ENCODE results near the gene SPOCD1.

The SPOCD1 gene

DNA sequence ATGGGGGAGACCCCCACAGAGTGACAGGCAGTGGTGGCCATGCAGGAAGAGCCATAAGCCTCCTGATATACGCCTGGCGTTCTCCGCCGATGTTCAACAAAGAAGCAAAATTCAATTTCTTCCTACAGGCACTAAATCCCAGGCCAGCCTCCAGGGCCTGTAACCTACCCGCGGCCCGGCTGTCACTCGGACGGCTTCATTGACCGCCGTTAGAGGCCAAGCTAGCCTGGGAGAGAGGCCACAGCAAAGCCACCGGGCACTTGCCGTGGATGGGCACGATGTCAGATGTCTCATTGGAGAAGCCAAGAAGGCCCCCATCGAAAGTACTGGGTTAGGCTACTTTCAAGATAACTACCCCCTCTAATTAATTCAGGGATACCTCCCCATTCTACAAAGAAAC, 61.4 kb downstream of the SPOCD1 start:
- DNase-seq = no peak

DNA sequence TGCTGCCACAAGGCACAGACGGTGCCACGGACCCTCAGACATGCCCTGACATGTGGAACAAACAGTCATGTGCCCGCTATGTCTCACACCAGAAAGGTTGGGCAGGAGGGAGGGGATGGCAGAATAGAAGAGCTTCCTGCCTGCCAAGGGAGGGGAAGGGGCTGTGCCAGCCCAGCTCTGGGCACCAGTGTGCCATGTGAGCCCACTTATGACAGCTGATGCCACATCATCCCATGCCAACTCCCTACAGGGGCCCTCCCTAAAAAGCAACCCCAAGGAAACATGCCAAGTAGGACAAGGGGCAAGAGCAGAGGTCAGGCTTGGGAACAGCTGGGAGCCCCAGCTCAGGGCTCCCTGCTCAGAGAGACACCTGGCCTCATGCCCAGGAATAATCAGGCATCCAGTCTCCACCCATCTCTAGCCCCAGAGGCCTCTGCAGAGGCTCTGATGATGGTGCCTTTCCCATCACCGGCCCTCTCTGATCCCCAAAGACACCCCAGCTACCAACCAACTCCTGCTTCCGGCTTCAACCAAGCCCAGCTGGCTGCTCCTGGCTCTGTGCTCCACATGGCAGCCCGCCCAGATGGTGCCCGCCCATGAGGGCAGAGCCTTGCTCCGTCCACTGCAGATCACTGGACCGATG, 62.0 kb downstream of the SPOCD1 start:
- DNase-seq = no peak

DNA sequence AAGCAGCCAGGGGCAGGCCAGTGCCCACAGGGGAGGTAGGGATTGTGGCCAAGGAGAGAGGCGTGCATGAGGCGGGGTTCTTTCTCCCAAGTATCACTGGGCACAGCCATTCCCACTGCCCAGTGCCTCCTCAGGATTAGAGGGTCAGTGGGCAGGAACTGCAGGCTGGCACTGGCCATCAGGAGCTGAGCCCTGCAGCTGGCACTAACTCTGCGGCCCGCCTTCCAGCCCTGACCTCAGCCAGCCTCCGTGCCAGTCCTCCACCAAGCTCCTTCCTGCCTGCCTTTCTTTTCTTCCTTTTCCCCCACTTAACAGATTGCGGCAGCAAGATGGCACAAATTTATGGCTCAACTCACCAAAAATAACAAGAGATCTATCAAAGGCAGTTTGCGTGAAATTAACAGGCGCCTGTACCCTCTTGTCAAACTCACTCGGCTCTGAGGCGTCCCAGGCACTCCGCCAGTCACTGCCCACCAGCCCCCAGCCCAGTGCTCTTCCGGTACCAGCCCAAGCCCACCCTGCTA, 62.8 kb downstream of the SPOCD1 start:
- no peak for DNase-seq

DNA sequence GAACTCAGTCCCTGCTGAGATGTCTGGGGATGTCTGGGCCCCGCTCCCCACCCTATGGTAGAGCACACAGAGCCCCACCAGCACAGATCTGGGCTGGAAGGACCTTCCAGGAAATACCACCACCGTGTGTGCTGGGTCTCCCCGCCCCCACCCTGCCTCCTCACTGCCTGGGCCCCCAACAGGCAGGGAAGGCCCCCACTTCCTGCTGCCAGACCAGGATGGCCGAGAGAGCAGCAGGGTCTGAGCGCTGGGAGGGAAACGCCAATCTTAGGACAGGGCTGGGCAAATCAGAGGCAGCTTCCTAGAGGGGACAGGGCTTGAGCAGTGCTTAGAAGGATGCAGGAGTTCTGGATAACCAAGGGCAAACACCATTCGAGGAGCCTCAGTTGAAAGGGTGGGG, 63.6 kb downstream of the SPOCD1 start:
- no peak for DNase-seq

- DNase-seq = no peak
Measured at GRCh38 chr1:31751822-31752241, 64.0 kb downstream of the SPOCD1 start.

GRCh38 chr1:31750858-31751510, 64.8 kb downstream of the SPOCD1 start:
- DNase-seq = no peak

- DNase-seq = no peak
Measured at GRCh38 chr1:31749785-31750735, 65.8 kb downstream of the SPOCD1 start.

GRCh38 chr1:31748365-31748764, 67.5 kb downstream of the SPOCD1 start:
- no peak for DNase-seq

GRCh38 chr1:31747304-31747703, 68.5 kb downstream of the SPOCD1 start:
- no peak for DNase-seq

- DNase-seq = no peak
Measured at GRCh38 chr1:31746687-31747086, 69.1 kb downstream of the SPOCD1 start.

DNA sequence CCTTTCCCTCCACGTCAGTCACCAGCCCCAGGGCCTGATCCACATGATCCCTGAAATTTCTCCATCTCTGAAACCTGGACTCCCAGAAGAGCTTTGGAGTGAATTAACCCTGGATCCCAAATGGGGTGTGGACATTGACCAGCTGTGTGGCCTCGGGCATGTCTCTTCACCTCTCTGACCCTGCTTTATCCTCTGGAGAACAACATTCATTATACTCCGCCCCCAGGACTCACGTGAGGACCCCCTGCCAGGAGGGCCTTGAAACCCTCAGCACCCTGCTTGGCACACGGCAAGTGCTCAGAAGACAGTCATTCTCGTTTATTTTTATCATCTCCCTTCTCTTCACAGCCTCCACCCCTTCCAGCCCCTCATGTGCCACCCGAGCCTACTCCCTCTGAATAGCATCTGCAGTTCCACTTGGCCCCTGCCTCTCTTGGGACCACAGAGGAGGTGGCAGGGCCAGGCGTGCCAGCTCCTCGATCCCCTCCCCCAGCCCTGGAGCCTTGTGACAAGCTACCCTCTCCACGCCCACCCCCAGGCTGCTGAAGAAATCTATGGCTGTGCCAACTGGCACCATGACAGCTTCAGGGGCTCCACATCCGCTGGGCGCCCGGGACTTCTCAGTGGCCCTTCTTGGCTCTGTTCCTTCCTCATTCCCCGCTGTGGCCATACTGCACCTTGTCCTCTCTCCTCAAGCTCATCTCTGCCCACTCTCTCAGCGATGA, 69.7 kb downstream of the SPOCD1 start:
- DNase-seq = no peak

DNA sequence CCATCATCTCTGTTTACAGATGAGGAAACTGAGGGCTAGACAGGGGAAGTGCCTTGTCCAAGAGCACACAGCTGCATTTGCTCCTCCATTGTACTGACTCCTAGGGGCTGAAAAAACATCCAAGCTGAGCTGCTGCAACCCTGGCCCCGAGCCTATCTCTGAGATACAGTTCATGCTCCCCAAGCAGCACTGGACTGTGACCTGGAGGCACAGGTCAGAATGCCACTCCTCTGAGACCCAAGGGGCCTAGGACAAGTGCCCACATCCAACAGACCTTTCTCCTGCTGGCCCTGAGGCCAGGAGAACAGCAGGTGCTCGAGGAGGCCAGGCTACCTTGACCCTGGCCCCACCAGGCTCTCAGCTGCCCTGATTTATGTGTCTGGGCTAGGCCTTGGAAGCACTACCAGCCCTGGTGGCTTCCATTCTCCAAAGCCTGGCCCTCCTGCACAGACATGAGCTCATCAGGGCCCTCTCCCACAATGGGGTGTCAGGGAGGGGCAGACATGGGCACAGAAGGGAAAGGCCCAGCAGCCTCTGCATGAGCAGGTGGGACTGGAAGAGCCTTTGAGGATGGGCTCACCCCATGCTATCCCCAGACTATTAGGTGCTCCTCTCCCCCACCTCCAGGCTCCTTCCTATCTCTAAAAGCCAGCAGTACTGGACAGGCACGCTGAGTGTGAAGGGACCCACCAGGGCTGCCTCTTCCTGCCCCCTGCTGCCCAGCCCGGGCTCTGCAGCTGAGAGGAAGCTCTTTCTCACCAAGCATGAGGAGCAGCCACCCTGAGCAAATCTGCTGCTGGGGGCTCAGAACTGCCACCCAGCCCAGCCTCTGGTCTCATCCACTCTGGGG, 70.5 kb downstream of the SPOCD1 start:
- DNase-seq = peak; percentile 31

GRCh38 chr1:31744165-31744888, 71.5 kb downstream of the SPOCD1 start:
- no peak for DNase-seq

DNA sequence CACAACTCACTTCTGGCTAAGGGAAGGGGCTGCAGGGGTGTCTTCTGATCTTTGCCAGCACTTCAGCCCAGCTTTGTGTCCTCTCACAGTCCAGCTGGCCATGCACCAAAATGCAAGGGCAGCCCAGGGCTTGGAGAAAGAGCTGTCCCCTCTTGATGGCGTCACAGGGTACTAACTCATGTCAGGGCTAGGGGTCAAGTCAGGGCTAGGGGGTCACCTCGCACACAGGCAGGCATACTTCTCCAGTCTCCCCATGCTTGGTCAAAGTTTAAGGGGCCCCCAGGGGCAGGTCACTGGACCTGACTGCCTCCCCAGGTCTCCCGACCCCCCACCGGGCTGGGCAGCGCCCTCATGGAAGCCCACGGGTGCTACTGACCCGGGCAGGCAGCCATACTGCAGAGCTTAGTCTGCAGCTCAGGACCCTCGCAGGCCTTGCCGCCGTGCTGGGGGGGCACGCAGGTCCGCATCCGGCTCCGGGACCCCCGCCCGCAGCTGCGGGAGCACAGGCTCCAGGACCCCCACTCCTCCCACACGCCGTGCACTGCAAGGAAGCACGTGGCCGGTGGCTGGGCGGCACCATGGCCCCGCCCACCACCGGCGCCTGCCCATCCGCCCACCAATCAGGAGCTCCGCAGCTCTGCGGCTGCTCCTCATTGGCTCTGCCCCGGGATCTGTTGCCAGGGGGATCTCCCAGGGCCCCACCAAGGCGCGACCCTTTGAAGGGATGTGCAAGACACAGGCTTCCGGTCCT, 73.2 kb downstream of the SPOCD1 start:
- no peak for DNase-seq

Data from stimulated activated naive CD4-positive, alpha-beta T cell treated with Interleukin-2 at 50 U/mL for 16 hours (primary cell).